ENCODE measurements around the gene COA8. TPM values are rescaled to one million over a fixed set of nuclear protein-coding genes. Genes with fewer than 3 reads are reported as not detected.

Gene COA8
- total RNA-seq, 1 donor from 2014 or later = 45.1 TPM

- Mint-ChIP-seq H3K4me3 (ENCODE audit: low read depth) (no peak overlapping the region), H3K36me3 (ENCODE audit: insufficient read depth) (no peaks in the 10 kb centered on the region), H3K9me3 (ENCODE audit: low read depth) (no peaks in the 10 kb centered on the region), H3K27me3 (no peaks in the 10 kb centered on the region), H3K4me1 (ENCODE audit: low read depth) (peaks cover 5% of the 10 kb centered on the region), H3K27ac (no peak overlapping the region)
- no peak for DNase-seq (ENCODE audit: low spot score, unreplicated experiment)
- TF ChIP-seq CTCF (IDR thresholded peaks at IDR 0.05; ENCODE audit: unreplicated experiment) = no peak
Observed at GRCh38 chr14:103552011-103552845, 10.5 kb upstream of the COA8 start.

- Mint-ChIP-seq H3K27me3 (no peaks in the 10 kb centered on the region), H3K4me1 (ENCODE audit: low read depth) (peaks cover 5% of the 10 kb centered on the region), H3K27ac (no peak overlapping the region), H3K4me3 (ENCODE audit: low read depth) (no peak overlapping the region), H3K9me3 (ENCODE audit: low read depth) (no peaks in the 10 kb centered on the region), H3K36me3 (ENCODE audit: insufficient read depth) (no peaks in the 10 kb centered on the region)
- no peak for TF ChIP-seq CTCF (IDR thresholded peaks at IDR 0.05; ENCODE audit: unreplicated experiment)
- DNase-seq (ENCODE audit: low spot score, unreplicated experiment) = no peak
Observed at GRCh38 chr14:103552846-103553210, 9.9 kb upstream of the COA8 start.

DNA sequence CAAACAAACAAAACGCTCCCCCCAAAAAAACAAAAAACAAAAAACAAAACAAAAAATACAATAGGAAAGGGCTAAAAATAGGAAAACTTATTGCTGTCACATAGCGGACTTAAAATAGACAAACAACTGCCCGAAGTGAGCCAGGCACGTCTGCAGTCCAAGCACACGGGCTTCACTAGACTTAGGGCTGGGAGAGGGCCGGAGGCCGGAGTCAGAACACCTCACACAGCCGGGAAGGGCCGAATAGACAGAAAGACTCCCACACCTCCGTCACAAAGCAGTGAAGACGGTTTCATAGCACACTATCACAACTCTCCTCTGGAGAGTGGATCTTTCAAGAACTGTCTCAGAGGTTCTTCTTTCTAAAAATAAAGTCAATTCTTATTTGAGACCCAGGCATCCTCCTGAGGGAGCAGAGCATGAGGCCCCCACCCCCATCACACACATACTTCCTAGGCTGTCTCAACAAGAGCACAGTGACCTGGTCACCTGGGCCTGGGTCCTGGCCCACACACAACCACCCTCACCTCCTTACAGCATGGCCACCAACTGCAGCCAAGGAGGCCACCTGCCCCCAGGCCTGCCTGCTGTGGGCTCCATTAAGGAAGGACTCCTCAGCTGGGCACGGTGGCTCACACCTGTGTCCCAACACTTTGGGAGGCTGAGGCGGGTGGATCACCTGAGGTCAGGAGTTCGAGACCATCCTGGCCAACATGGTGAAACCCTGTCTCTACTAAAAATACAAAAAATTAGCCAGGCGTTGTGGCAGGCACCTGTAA lies 7.0 kb upstream of the COA8 start:
- DNase-seq (ENCODE audit: low spot score, unreplicated experiment) = no peak
- peak overlapping the region; percentile 21 for H3K27ac Mint-ChIP-seq
- H3K36me3 Mint-ChIP-seq (ENCODE audit: insufficient read depth) = peaks cover 10% of the 10 kb centered on the region
- no peaks in the 10 kb centered on the region for H3K27me3 Mint-ChIP-seq
- no peak for TF ChIP-seq CTCF (IDR thresholded peaks at IDR 0.05; ENCODE audit: unreplicated experiment)
- H3K9me3 Mint-ChIP-seq (ENCODE audit: low read depth) = no peaks in the 10 kb centered on the region
- H3K4me3 Mint-ChIP-seq (ENCODE audit: low read depth) = no peak overlapping the region
- peaks cover 3% of the 10 kb centered on the region for H3K4me1 Mint-ChIP-seq (ENCODE audit: low read depth)

- Mint-ChIP-seq H3K27ac (peak overlapping the region; percentile 71), H3K4me1 (ENCODE audit: low read depth) (peaks cover 14% of the 10 kb centered on the region), H3K36me3 (ENCODE audit: insufficient read depth) (peaks cover 10% of the 10 kb centered on the region), H3K4me3 (ENCODE audit: low read depth) (no peak overlapping the region), H3K27me3 (no peaks in the 10 kb centered on the region), H3K9me3 (ENCODE audit: low read depth) (no peaks in the 10 kb centered on the region)
- TF ChIP-seq CTCF (IDR thresholded peaks at IDR 0.05; ENCODE audit: unreplicated experiment) = no peak
- DNase-seq (ENCODE audit: low spot score, unreplicated experiment) = no peak
Observed at GRCh38 chr14:103556946-103557758, 5.6 kb upstream of the COA8 start.
